GM23338 (cell line): ENCODE data around the gene RBL2. TPM values are rescaled to one million over a fixed set of nuclear protein-coding genes. Genes with fewer than 3 reads are reported as not detected.

ENCODE experiments used
- ATAC-seq: fragments of 200-7000 bp; cut with Tn5 transposase; 3 replicates; pipeline ENCODE4 v1.9.1; 2020
- DNase-seq: peaks from one replicate; pipeline ENCODE4 v3.0.0-alpha.2; 2015; ENCODE audit warnings: low spot score
- H2AFZ ChIP-seq: fragments of 200-600 bp; sonication (generic); 2 replicates; pipeline ENCODE4 v1.8.0; 2016; ENCODE audit warnings: antibody characterized with exemption, mild to moderate bottlenecking, moderate library complexity
- H3F3A ChIP-seq: fragments of 200-600 bp; sonication (generic); replicated peaks from 2 replicates; pipeline ENCODE4 v1.8.0; 2017; ENCODE audit warnings: antibody characterized with exemption, mixed run types, low read depth
- H3K27ac ChIP-seq: fragments of 200-600 bp; sonication (generic); 2 replicates; pipeline ENCODE4 v1.6.1; 2016; ENCODE audit warnings: low read depth
- H3K27me3 ChIP-seq: fragments of 200-600 bp; sonication (generic); 2 replicates; pipeline ENCODE4 v1.8.0; 2016; ENCODE audit warnings: mild to moderate bottlenecking, mixed run types, moderate library complexity; ENCODE audit not compliant: insufficient read depth
- H3K36me3 ChIP-seq: fragments of 200-600 bp; sonication (generic); 2 replicates; pipeline ENCODE4 v1.8.0; 2016; ENCODE audit warnings: mild to moderate bottlenecking; ENCODE audit not compliant: insufficient read depth
- H3K4me1 ChIP-seq: fragments of 200-600 bp; sonication (generic); 2 replicates; pipeline ENCODE4 v1.8.0; 2016; ENCODE audit warnings: mild to moderate bottlenecking, moderate library complexity; ENCODE audit not compliant: insufficient read depth
- H3K4me2 ChIP-seq: fragments of 200-600 bp; sonication (generic); 2 replicates; pipeline ENCODE4 v1.7.1; 2017; ENCODE audit warnings: mixed run types
- H3K4me3 ChIP-seq: fragments of 200-600 bp; sonication (generic); 2 replicates; pipeline ENCODE4 v1.6.1; 2016; ENCODE audit warnings: mixed run types
- H3K79me2 ChIP-seq: fragments of 200-600 bp; sonication (generic); replicated peaks from 2 replicates; pipeline ENCODE4 v1.8.0; 2017; ENCODE audit warnings: mild to moderate bottlenecking; ENCODE audit not compliant: insufficient read depth
- H3K9me2 ChIP-seq: fragments of 200-600 bp; sonication (generic); 2 replicates; pipeline ENCODE4 v1.8.0; 2017; ENCODE audit not compliant: insufficient read depth
- H4K20me1 ChIP-seq: fragments of 200-600 bp; sonication (generic); replicated peaks from 2 replicates; pipeline ENCODE4 v1.8.0; 2017; ENCODE audit warnings: mild to moderate bottlenecking; ENCODE audit not compliant: insufficient read depth
- H3K27ac Mint-ChIP-seq: 2 replicates; pipeline ENCODE4 v1.8.0; 2020; ENCODE audit warnings: inconsistent platforms, mild to moderate bottlenecking, moderate library complexity, mixed read lengths
- H3K27me3 Mint-ChIP-seq: 3 replicates; pipeline ENCODE4 v1.8.0; 2022; ENCODE audit warnings: low read depth, mild to moderate bottlenecking, moderate library complexity, mixed read lengths, inconsistent platforms; ENCODE audit not compliant: insufficient read depth, poor library complexity
- H3K36me3 Mint-ChIP-seq: 3 replicates; pipeline ENCODE4 v1.8.0; 2021; ENCODE audit warnings: low read depth, mild to moderate bottlenecking, inconsistent platforms, moderate library complexity, mixed read lengths
- H3K4me1 Mint-ChIP-seq: 3 replicates; pipeline ENCODE4 v1.8.0; 2020; ENCODE audit warnings: mild to moderate bottlenecking, inconsistent platforms, mixed read lengths
- H3K4me3 Mint-ChIP-seq: 3 replicates; pipeline ENCODE4 v1.8.0; 2021; ENCODE audit warnings: moderate library complexity, mild to moderate bottlenecking, inconsistent platforms, mixed read lengths
- H3K9me3 Mint-ChIP-seq: 3 replicates; pipeline ENCODE4 v1.8.0; 2020; ENCODE audit warnings: moderate library complexity, mild to moderate bottlenecking, inconsistent platforms, mixed read lengths
- CREB1 ChIP-seq: fragments of 250-450 bp; sonication (Bioruptor Pico); IDR thresholded peaks from 2 replicates; pipeline ENCODE4 v1.5.0; 2020; ENCODE audit warnings: low read depth, mild to moderate bottlenecking, moderate library complexity
- CTCF ChIP-seq, 2 experiments: fragments of 200-600 bp in 1 of 2; sonication (generic) in 1 of 2; conservative IDR thresholded peaks; 2 replicates each; pipeline versions ENCODE4 v1.5.1 to v1.6.1; 2016 to 2017; ENCODE audit warnings: antibody characterized with exemption in 2 of 2, low read depth in 2 of 2, mild to moderate bottlenecking in 2 of 2, moderate library complexity in 1 of 2
- ETS1 ChIP-seq: IDR thresholded peaks from 2 replicates; pipeline ENCODE4 v1.6.1; 2016; ENCODE audit warnings: antibody characterized with exemption
- EZH2 ChIP-seq: fragments of 200-600 bp; sonication (generic); IDR thresholded peaks from one replicate; pipeline ENCODE4 v1.8.0; 2017; ENCODE audit warnings: antibody characterized with exemption, mild to moderate bottlenecking, low read depth; ENCODE audit not compliant: unreplicated experiment
- EZH2phosphoT487 ChIP-seq: fragments of 200-600 bp; sonication (generic); IDR thresholded peaks from one replicate; pipeline ENCODE4 v1.8.1; 2018; ENCODE audit warnings: antibody characterized with exemption; ENCODE audit not compliant: unreplicated experiment
- JUNB ChIP-seq: IDR thresholded peaks from one replicate; pipeline ENCODE4 v1.6.1; 2016; ENCODE audit warnings: antibody characterized with exemption; ENCODE audit not compliant: unreplicated experiment
- NANOG ChIP-seq: IDR thresholded peaks from 2 replicates; pipeline ENCODE4 v1.6.1; 2016; ENCODE audit warnings: antibody characterized with exemption, borderline replicate concordance
- POLR2AphosphoS5 ChIP-seq: IDR thresholded peaks from 2 replicates; pipeline ENCODE4 v1.6.1; 2016; ENCODE audit warnings: antibody characterized with exemption, low read depth
- ZNF331 ChIP-seq: fragments of 250-450 bp; sonication (Bioruptor Pico); IDR thresholded peaks from 2 replicates; pipeline ENCODE4 v1.5.0; 2020; ENCODE audit warnings: low read depth, mild to moderate bottlenecking, moderate library complexity
- polyA plus RNA-seq: library from polyadenylated mRNA; unstranded; fragments of >200 nt; fragmentation: Nextera tagmentation; extraction: Ambion mirVana; gene quantifications from 2 replicates; pipeline ENCODE4 v1.2.1, GENCODE V29; 2016
- total RNA-seq: library from RNA; depleted of rRNA; stranded (reverse); fragments of >200 nt; shearing (Covaris generic); gene quantifications from 2 replicates; pipeline ENCODE4 v1.2.3, GENCODE V29; 2014
- TF ChIP-seq, protein P1 (sequence below): IDR thresholded peaks from one replicate; pipeline ENCODE4 v1.6.1; 2018; ENCODE audit warnings: antibody characterized with exemption; ENCODE audit not compliant: unreplicated experiment

RBL2 gene
- total and polyA plus RNA-seq, 2 experiments from 2014 or later: 15.4 to 43.3 TPM

GRCh38 chr16:53445534-53445933, 11.3 kb downstream of the RBL2 start:
- Histone ChIP-seq H2AFZ (no peak overlapping the region), H3K27me3 (no peaks in the 10 kb centered on the region), H3K27ac (0 out of 2 replicates have a peak overlapping the region, but pooled peaks have one; percentile 33), H3K79me2 (no peaks in the 10 kb centered on the region), H3F3A (no peaks in the 10 kb centered on the region), H3K36me3 (peaks cover 8% of the 10 kb centered on the region; the same call in 1 of the 2 replicates), H4K20me1 (no peaks in the 10 kb centered on the region), H3K4me1 (no peaks in the 10 kb centered on the region), H3K4me3 (no peak overlapping the region), H3K4me2 (no peak overlapping the region), H3K9me2 (no peaks in the 10 kb centered on the region)
- no peak overlapping the region for H3K27ac Mint-ChIP-seq
- no peak overlapping the region for H3K4me3 Mint-ChIP-seq
- no peak for ATAC-seq
- no peaks in the 10 kb centered on the region for H3K9me3 Mint-ChIP-seq
- TF ChIP-seq ZNF331 (CRISPR knock-in tag) (no peak), EZH2 (no peak), CREB1 (CRISPR knock-in tag) (no peak), ETS1 (no peak), NANOG (no peak), JUNB (no peak), POLR2AphosphoS5 (no peak), CTCF (conservative IDR thresholded peaks at IDR 0.05; ENCODE audit: low read depth in 2 of 2) (no peak)
- H3K27me3 Mint-ChIP-seq: no peaks in the 10 kb centered on the region
- H3K4me1 Mint-ChIP-seq: no peaks in the 10 kb centered on the region
- no peak for DNase-seq
- H3K36me3 Mint-ChIP-seq: peaks cover 32% of the 10 kb centered on the region; the same call in 2 of the 3 replicates

- Histone ChIP-seq H3K4me3 (no peak overlapping the region), H3K9me2 (no peaks in the 10 kb centered on the region), H2AFZ (no peak overlapping the region), H3K4me2 (no peak overlapping the region), H3K27ac (no peak overlapping the region), H3K36me3 (peaks cover 8% of the 10 kb centered on the region; the same call in 1 of the 2 replicates), H3K4me1 (no peaks in the 10 kb centered on the region), H3F3A (no peaks in the 10 kb centered on the region), H3K27me3 (no peaks in the 10 kb centered on the region), H3K79me2 (no peaks in the 10 kb centered on the region), H4K20me1 (no peaks in the 10 kb centered on the region)
- no peak overlapping the region for H3K27ac Mint-ChIP-seq
- no peaks in the 10 kb centered on the region for H3K27me3 Mint-ChIP-seq
- no peaks in the 10 kb centered on the region for H3K4me1 Mint-ChIP-seq
- H3K9me3 Mint-ChIP-seq: no peaks in the 10 kb centered on the region
- no peak for ATAC-seq
- no peak for DNase-seq
- no peak overlapping the region for H3K4me3 Mint-ChIP-seq
- H3K36me3 Mint-ChIP-seq: peaks cover 28% of the 10 kb centered on the region; the same call in 2 of the 3 replicates
- TF ChIP-seq, protein P1, sequence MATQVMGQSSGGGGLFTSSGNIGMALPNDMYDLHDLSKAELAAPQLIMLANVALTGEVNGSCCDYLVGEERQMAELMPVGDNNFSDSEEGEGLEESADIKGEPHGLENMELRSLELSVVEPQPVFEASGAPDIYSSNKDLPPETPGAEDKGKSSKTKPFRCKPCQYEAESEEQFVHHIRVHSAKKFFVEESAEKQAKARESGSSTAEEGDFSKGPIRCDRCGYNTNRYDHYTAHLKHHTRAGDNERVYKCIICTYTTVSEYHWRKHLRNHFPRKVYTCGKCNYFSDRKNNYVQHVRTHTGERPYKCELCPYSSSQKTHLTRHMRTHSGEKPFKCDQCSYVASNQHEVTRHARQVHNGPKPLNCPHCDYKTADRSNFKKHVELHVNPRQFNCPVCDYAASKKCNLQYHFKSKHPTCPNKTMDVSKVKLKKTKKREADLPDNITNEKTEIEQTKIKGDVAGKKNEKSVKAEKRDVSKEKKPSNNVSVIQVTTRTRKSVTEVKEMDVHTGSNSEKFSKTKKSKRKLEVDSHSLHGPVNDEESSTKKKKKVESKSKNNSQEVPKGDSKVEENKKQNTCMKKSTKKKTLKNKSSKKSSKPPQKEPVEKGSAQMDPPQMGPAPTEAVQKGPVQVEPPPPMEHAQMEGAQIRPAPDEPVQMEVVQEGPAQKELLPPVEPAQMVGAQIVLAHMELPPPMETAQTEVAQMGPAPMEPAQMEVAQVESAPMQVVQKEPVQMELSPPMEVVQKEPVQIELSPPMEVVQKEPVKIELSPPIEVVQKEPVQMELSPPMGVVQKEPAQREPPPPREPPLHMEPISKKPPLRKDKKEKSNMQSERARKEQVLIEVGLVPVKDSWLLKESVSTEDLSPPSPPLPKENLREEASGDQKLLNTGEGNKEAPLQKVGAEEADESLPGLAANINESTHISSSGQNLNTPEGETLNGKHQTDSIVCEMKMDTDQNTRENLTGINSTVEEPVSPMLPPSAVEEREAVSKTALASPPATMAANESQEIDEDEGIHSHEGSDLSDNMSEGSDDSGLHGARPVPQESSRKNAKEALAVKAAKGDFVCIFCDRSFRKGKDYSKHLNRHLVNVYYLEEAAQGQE: no peak
- no peak for TF ChIP-seq ETS1
- TF ChIP-seq JUNB: no peak
- no peak for TF ChIP-seq EZH2phosphoT487
- TF ChIP-seq ZNF331 (CRISPR knock-in tag): no peak
- TF ChIP-seq CREB1 (CRISPR knock-in tag): no peak
- no peak for TF ChIP-seq EZH2
- no peak for TF ChIP-seq CTCF (conservative IDR thresholded peaks at IDR 0.05; ENCODE audit: low read depth in 2 of 2)
These were observed 11.8 kb downstream of the RBL2 start for GRCh38 chr16:53446090-53446489.
